Progenitor cell of endocrine pancreas (in vitro differentiated cells): ENCODE measurements around the gene RAD51B. TPM values are rescaled to one million over a fixed set of nuclear protein-coding genes. Genes with fewer than 3 reads are reported as not detected.

Experiments used
- DNase-seq: peaks from one replicate; pipeline ENCODE4 v3.0.0; 2021; ENCODE audit warnings: low spot score; ENCODE audit not compliant: unreplicated experiment
- H3K27ac Mint-ChIP-seq: 2 replicates; pipeline ENCODE4 v1.8.0; 2021; ENCODE audit warnings: mild to moderate bottlenecking, moderate library complexity, mixed read lengths
- H3K27me3 Mint-ChIP-seq: 2 replicates; pipeline ENCODE4 v1.8.0; 2021; ENCODE audit warnings: mixed read lengths
- H3K36me3 Mint-ChIP-seq: 2 replicates; pipeline ENCODE4 v1.8.0; 2022; ENCODE audit warnings: mixed read lengths; ENCODE audit not compliant: insufficient read depth
- H3K4me1 Mint-ChIP-seq: 2 replicates; pipeline ENCODE4 v1.8.0; 2021; ENCODE audit warnings: low read depth, mixed read lengths
- H3K4me3 Mint-ChIP-seq: 2 replicates; pipeline ENCODE4 v1.8.0; 2021; ENCODE audit warnings: low read depth, mild to moderate bottlenecking, moderate library complexity, mixed read lengths
- H3K9me3 Mint-ChIP-seq: 2 replicates; pipeline ENCODE4 v1.8.0; 2021; ENCODE audit warnings: low read depth, mixed read lengths
- total RNA-seq: library from RNA; stranded (reverse); gene quantifications from 2 replicates; pipeline ENCODE4 v1.2.1, GENCODE V29; 2021
- TF ChIP-seq, protein P1 (sequence below): fragments of 200-600 bp; sonication (generic); IDR thresholded peaks from one replicate; pipeline ENCODE4 v1.5.0; 2021; ENCODE audit warnings: antibody characterized with exemption, mild to moderate bottlenecking; ENCODE audit not compliant: unreplicated experiment

RAD51B gene
- total RNA-seq, 1 donor from 2014 or later: 24.7 TPM

DNA sequence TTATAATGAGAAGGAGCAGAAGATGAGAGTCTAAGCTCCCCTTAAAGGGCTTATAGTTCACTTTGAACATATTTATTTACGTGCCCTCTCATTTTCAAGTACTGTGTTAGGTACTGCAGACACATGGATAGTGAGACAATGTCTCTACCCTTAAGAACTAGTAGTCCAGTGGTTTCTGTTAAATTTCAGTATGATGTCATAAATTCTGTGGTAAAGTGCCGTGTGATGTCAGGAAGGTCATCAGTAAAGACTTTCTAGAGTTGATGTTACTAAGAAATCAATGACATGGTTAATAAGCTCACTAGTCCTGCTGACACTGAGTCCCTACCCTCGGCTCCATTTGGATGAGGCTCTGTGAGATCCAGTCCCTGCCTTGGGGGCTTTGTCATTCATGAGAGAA is 497.7 kb downstream of the RAD51B start:
- Mint-ChIP-seq H3K27ac (peak overlapping the region; percentile 9), H3K36me3 (peaks cover 5% of the 10 kb centered on the region), H3K4me1 (peaks cover 37% of the 10 kb centered on the region), H3K9me3 (peaks cover 10% of the 10 kb centered on the region), H3K27me3 (no peaks in the 10 kb centered on the region), H3K4me3 (no peak overlapping the region)
- TF ChIP-seq, protein P1, sequence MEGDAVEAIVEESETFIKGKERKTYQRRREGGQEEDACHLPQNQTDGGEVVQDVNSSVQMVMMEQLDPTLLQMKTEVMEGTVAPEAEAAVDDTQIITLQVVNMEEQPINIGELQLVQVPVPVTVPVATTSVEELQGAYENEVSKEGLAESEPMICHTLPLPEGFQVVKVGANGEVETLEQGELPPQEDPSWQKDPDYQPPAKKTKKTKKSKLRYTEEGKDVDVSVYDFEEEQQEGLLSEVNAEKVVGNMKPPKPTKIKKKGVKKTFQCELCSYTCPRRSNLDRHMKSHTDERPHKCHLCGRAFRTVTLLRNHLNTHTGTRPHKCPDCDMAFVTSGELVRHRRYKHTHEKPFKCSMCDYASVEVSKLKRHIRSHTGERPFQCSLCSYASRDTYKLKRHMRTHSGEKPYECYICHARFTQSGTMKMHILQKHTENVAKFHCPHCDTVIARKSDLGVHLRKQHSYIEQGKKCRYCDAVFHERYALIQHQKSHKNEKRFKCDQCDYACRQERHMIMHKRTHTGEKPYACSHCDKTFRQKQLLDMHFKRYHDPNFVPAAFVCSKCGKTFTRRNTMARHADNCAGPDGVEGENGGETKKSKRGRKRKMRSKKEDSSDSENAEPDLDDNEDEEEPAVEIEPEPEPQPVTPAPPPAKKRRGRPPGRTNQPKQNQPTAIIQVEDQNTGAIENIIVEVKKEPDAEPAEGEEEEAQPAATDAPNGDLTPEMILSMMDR: no peak
- DNase-seq: no peak

DNA sequence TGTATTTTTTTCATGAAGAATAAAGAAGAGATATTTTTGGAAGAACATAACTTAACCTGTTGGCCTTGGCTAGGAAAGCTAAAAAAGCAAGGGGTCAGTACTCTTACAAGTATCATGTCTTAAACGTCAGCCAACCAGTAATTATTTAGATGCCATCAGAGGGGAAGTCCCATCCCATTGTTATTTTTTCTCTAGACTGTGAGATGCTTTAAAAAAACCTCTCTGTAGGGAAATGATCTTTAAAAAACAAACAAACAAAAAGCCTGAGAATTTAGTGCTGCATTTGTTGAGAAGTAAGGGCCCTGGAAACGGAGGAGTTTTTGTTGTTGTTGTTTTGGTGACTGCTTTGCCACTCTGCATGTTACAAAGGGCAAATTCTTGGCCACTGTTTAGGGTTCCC is 499.2 kb downstream of the RAD51B start:
- no peak for DNase-seq
- H3K9me3 Mint-ChIP-seq: peaks cover 10% of the 10 kb centered on the region
- H3K27ac Mint-ChIP-seq: no peak overlapping the region
- H3K4me3 Mint-ChIP-seq: no peak overlapping the region
- H3K36me3 Mint-ChIP-seq: peaks cover 5% of the 10 kb centered on the region
- peaks cover 26% of the 10 kb centered on the region for H3K4me1 Mint-ChIP-seq
- TF ChIP-seq, protein P1: no peak
- no peaks in the 10 kb centered on the region for H3K27me3 Mint-ChIP-seq

DNA sequence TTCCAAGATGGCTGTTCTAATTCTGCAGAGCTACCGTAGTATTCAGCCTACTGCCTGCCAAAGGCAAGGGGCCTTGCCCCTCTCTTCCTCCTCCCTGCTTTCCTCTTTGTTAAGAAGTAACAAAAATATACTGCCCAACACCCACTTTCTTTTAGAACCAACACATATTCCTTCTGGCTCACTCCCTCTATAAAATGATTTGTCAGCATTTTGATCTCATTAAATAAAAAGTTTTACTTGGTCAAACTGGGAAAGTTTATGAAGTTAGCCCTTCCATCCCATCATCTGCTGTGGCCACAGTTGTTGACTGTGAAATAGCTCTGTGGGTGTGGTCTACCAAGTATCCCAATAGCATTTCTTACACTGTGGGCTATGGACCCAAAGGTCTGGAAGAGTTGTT is 500.9 kb downstream of the RAD51B start:
- H3K27me3 Mint-ChIP-seq: no peaks in the 10 kb centered on the region
- no peak overlapping the region for H3K4me3 Mint-ChIP-seq

GRCh38 chr14:68322940-68323620 is 503.5 kb downstream of the RAD51B start:
- Mint-ChIP-seq H3K27me3 (no peaks in the 10 kb centered on the region), H3K4me1 (peaks cover 4% of the 10 kb centered on the region), H3K36me3 (peaks cover 5% of the 10 kb centered on the region), H3K4me3 (no peak overlapping the region), H3K9me3 (peaks cover 3% of the 10 kb centered on the region), H3K27ac (no peak overlapping the region)
- TF ChIP-seq, protein P1: no peak
- DNase-seq: no peak

More for the DNA sequence above, 500.9 kb downstream of the RAD51B start:
- Mint-ChIP-seq H3K9me3 (peaks cover 7% of the 10 kb centered on the region), H3K27ac (no peak overlapping the region), H3K36me3 (peaks cover 7% of the 10 kb centered on the region), H3K4me1 (peaks cover 17% of the 10 kb centered on the region)
- TF ChIP-seq, protein P1: no peak
- no peak for DNase-seq

- TF ChIP-seq, protein P1: no peak
- peaks cover 2% of the 10 kb centered on the region for H3K36me3 Mint-ChIP-seq
- no peak overlapping the region for H3K4me3 Mint-ChIP-seq
- no peak overlapping the region for H3K27ac Mint-ChIP-seq
- H3K9me3 Mint-ChIP-seq: no peaks in the 10 kb centered on the region
- H3K4me1 Mint-ChIP-seq: peaks cover 2% of the 10 kb centered on the region
- no peaks in the 10 kb centered on the region for H3K27me3 Mint-ChIP-seq
- no peak for DNase-seq
Measured at GRCh38 chr14:68325267-68325807, 505.8 kb downstream of the RAD51B start.
